Neural crest cell (in vitro differentiated cells): ENCODE results near the gene HIRA. TPM values are rescaled to one million over a fixed set of nuclear protein-coding genes. Genes with fewer than 3 reads are reported as not detected.

ENCODE experiments used
- DNase-seq: peaks from one replicate; pipeline ENCODE4 v3.0.0; 2021; ENCODE audit warnings: low read depth, mixed read lengths, low spot score
- H3K27ac Mint-ChIP-seq: one replicate; pipeline ENCODE4 v1.8.0; 2021; ENCODE audit warnings: mild to moderate bottlenecking, mixed read lengths; ENCODE audit not compliant: unreplicated experiment
- H3K27me3 Mint-ChIP-seq: 2 replicates; pipeline ENCODE4 v1.8.0; 2021; ENCODE audit warnings: low read depth, mild to moderate bottlenecking, mixed read lengths
- H3K36me3 Mint-ChIP-seq: 2 replicates; pipeline ENCODE4 v1.8.0; 2021; ENCODE audit warnings: low read depth, mild to moderate bottlenecking, mixed read lengths
- H3K4me1 Mint-ChIP-seq: 2 replicates; pipeline ENCODE4 v1.8.0; 2021; ENCODE audit warnings: mixed read lengths
- H3K4me3 Mint-ChIP-seq: one replicate; pipeline ENCODE4 v1.8.0; 2021; ENCODE audit warnings: mild to moderate bottlenecking, mixed read lengths
- H3K9me3 Mint-ChIP-seq: 2 replicates; pipeline ENCODE4 v1.8.0; 2021; ENCODE audit warnings: mixed read lengths
- total RNA-seq: library from RNA; stranded (reverse); gene quantifications from 2 replicates; pipeline ENCODE4 v1.2.1, GENCODE V29; 2021
- TF ChIP-seq, protein P1 (sequence below): fragments of 200-600 bp; sonication (generic); conservative IDR thresholded peaks from 2 replicates; pipeline ENCODE4 v1.5.0; 2021; ENCODE audit warnings: antibody characterized with exemption, mild to moderate bottlenecking

Gene HIRA
- total RNA-seq, 1 donor from 2014 or later = 57.1 TPM

DNA sequence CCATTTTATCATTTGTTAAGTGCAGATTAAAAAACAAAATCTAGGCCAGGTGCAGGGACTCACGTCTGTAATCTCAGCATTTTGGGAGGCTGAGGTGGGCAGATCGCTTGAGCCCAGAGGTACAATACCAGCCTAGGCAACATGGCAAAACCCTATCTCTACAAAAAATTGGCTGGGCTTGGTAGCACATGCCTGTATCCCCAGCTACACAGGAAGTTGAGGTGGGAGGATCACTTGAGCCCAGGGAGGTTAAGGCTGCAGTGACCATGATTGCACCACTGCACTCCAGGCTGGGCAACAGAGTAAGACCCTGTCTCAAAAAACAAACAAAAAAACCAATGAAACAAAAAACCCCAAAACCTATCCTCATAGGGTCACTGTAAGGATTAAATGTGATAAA, 32.9 kb downstream of the HIRA start:
- Mint-ChIP-seq H3K36me3 (peaks cover 11% of the 10 kb centered on the region), H3K27ac (no peak overlapping the region), H3K4me3 (no peak overlapping the region), H3K4me1 (no peaks in the 10 kb centered on the region), H3K27me3 (no peaks in the 10 kb centered on the region), H3K9me3 (no peaks in the 10 kb centered on the region)
- TF ChIP-seq, protein P1, sequence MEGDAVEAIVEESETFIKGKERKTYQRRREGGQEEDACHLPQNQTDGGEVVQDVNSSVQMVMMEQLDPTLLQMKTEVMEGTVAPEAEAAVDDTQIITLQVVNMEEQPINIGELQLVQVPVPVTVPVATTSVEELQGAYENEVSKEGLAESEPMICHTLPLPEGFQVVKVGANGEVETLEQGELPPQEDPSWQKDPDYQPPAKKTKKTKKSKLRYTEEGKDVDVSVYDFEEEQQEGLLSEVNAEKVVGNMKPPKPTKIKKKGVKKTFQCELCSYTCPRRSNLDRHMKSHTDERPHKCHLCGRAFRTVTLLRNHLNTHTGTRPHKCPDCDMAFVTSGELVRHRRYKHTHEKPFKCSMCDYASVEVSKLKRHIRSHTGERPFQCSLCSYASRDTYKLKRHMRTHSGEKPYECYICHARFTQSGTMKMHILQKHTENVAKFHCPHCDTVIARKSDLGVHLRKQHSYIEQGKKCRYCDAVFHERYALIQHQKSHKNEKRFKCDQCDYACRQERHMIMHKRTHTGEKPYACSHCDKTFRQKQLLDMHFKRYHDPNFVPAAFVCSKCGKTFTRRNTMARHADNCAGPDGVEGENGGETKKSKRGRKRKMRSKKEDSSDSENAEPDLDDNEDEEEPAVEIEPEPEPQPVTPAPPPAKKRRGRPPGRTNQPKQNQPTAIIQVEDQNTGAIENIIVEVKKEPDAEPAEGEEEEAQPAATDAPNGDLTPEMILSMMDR = no peak
- DNase-seq = no peak

DNA sequence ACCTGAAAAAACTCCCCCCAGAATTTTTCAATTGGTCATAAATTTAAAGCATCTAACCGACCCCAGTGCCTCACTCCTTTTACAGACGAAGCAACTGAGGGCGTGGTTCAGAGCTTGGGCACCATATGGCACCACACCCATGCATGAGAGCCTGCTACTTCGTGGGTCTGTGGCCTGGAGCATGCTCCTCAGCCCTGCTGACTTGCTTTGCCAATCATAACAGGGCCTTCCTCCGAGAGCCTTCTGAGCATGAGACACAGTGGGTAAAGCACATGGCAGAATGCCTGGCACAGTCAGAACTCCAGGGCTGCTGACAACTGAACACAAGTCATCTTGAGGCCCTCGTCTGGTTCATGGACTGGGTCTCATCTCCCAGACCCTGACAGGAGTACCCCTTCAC, 33.3 kb downstream of the HIRA start:
- Mint-ChIP-seq H3K9me3 (no peaks in the 10 kb centered on the region), H3K36me3 (peaks cover 11% of the 10 kb centered on the region), H3K4me3 (no peak overlapping the region), H3K27ac (no peak overlapping the region), H3K27me3 (no peaks in the 10 kb centered on the region), H3K4me1 (no peaks in the 10 kb centered on the region)
- DNase-seq = no peak
- TF ChIP-seq, protein P1 = no peak

DNA sequence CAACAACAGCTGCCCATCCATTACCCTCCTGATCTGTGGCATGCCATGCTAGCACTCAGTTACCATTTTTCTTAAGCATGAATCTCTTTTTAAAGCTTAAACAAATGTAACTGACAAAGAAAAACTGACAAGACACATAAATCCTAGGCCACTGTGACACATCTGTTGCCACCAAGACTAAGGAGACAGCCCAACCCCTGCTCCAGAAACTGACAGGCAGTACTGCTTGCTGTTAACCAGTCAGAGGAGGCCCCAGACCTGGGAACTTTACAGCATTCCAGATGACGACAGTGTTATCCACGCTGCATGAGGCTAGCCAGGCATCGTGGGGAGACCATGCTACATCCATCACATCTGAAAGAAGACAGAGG, 33.8 kb downstream of the HIRA start:
- Mint-ChIP-seq H3K27me3 (no peaks in the 10 kb centered on the region), H3K36me3 (peaks cover 11% of the 10 kb centered on the region), H3K4me1 (no peaks in the 10 kb centered on the region), H3K27ac (no peak overlapping the region), H3K9me3 (no peaks in the 10 kb centered on the region), H3K4me3 (no peak overlapping the region)
- no peak for DNase-seq
- TF ChIP-seq, protein P1 = no peak

DNA sequence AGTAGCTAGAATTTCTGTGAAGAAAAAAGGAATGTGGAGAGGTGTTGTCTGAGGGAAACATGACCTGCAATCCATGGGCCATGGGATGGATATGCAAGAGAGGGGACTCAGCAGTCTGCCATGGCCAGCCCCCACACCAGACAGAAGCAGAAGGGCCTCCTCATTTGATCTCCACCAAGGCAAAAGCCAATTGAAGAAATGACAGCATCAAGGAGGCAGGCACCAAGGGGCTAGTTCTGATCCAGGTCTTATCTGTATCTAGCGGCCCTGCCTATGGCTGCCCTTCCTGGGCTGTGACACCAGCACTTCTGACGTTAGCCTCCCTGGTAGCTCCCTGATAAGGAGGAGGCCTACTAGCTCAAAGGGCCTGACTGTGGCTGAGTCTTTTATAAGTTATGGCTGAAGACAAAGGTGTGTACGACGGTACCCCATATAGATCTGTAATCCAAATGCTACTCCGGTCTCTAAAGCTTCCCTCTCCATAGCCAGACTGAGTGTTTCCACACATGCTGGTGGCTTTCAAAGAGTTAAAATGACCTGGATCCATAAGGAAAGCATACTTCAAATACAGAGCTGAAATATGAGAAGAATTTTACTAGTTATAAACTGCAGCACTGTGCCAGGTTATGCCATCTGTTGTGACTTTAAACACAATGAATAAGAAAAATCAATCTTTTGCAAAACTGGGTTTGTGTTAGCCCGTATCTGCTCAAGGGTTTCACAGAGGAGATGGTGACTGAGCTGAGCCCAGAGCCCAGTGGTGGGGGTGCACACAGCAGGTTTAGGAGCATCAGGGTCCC, 34.4 kb downstream of the HIRA start:
- TF ChIP-seq, protein P1 = no peak
- Mint-ChIP-seq H3K9me3 (no peaks in the 10 kb centered on the region), H3K36me3 (peaks cover 11% of the 10 kb centered on the region), H3K4me1 (no peaks in the 10 kb centered on the region), H3K27ac (no peak overlapping the region), H3K27me3 (no peaks in the 10 kb centered on the region), H3K4me3 (no peak overlapping the region)
- DNase-seq = no peak

DNA sequence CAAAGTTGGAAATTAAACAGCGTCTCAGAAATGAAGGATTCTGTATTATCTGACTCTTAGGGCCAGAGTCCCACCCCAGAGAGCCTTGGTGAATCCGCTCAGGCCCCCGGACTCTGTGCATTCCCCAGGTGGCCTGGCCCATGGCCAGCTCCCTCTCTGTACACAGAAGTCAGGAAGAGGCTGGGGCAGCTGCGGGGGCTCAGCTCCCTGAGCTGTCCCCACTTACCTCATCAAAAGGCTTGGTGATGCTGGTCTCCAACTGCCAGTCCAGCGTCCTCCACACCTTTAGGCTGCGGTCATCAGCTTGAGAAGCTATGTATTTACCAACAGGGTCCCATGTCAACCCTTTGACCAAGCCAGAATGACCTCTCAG, 35.0 kb downstream of the HIRA start:
- no peaks in the 10 kb centered on the region for H3K9me3 Mint-ChIP-seq
- H3K27ac Mint-ChIP-seq = no peak overlapping the region
- DNase-seq = no peak
- H3K36me3 Mint-ChIP-seq = peaks cover 11% of the 10 kb centered on the region
- TF ChIP-seq, protein P1 = no peak
- H3K27me3 Mint-ChIP-seq = no peaks in the 10 kb centered on the region
- H3K4me1 Mint-ChIP-seq = no peaks in the 10 kb centered on the region
- no peak overlapping the region for H3K4me3 Mint-ChIP-seq
